ENCODE results near the gene RABEP1. TPM values are rescaled to one million over a fixed set of nuclear protein-coding genes. Genes with fewer than 3 reads are reported as not detected.

RABEP1 gene
- total and polyA plus RNA-seq, 9 of the 15 experiments (the other 6 are each of a cell fraction or from before 2014, with no cell fraction given) = 8.2 to 38.9 (median 30.3) TPM

DNA sequence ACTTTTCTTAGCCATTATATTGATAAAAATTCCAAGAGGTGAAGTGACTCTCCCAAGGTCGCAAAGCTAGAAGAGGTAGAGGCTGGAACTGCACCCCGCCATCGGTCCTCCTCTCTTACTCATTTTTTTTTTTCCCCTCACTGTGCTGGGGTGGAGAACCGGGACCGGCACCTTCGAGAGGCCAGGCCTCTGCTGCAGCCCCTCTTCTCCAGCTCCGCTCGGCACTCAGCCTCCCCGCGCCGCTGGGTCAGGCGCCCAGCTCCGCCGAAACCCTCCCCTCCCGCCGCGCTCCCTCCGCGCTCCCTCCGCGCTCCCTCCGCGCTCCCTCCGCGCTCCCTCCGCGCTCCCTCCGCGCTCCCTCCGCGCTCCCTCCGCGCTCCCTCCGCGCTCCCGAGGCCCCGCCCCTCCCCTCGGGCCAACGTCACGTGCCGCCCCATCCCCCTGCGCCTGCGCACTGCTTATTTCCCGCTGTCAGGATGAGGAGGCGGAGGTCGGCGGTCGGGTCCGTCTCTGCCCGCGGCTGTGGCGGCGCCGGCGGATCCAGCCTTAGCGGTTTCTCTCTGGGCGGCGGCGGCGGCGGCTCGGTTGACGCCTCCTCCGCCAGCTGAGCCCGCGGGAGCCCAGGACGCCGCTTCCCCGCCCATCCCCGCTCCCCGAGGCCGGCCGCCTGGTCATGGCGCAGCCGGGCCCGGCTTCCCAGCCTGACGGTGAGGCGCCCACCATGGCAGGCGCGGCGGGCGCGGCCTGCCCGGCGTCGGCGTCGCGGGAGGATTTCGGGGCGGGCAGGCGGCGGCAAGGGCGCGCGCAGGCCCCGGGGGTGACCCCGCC lies at the start of gene RABEP1 (continued):
- TF ChIP-seq NRF1 (conservative IDR thresholded peaks at IDR 0.05 in 1 of 2, IDR thresholded peaks at IDR 0.05 in 1 of 2) (peak; percentile 91 to 92), YY1 (IDR thresholded peaks at IDR 0.05; ENCODE audit: borderline replicate concordance in 1 of 3, control insufficient read depth in 1 of 3, extremely low read depth in 1 of 3, insufficient read depth in 3 of 3, insufficient read length in 1 of 3, insufficient replicate concordance in 2 of 3, low read depth in 1 of 3, low read length in 2 of 3) (peak in 1 of 3 experiments; percentile 13), RAD51 (IDR thresholded peaks at IDR 0.05; ENCODE audit: borderline replicate concordance, low read depth) (peak; percentile 84), BDP1 (IDR thresholded peaks at IDR 0.05; ENCODE audit: insufficient read depth, insufficient read length) (no peak), CTBP1 (IDR thresholded peaks at IDR 0.05; ENCODE audit: borderline replicate concordance) (0 out of 2 replicates have a peak, but pooled peaks have one; percentile 32), BCOR (IDR thresholded peaks at IDR 0.05) (peak; percentile 46), RBM17 (IDR thresholded peaks at IDR 0.05; ENCODE audit: borderline replicate concordance, low read depth, low read length) (peak; percentile 90; the same call in 1 of the 2 replicates), TBP (optimal IDR thresholded peaks at IDR 0.05; ENCODE audit: low read depth, low read length) (peak; percentile 74), NR2C2 (CRISPR knock-in tag; IDR thresholded peaks at IDR 0.05) (no peak), NR2C2 (tag; IDR thresholded peaks at IDR 0.05) (peak; percentile 49), POLR2AphosphoS5 (IDR thresholded peaks at IDR 0.05; ENCODE audit: control insufficient read depth, insufficient read depth, low read depth, low read length) (peak; percentile 59), HDAC1 (IDR thresholded peaks at IDR 0.05) (peak in 1 of 2 experiments; percentile 14; a peak in 1 of 4 replicates), MEIS2 (IDR thresholded peaks at IDR 0.05; ENCODE audit: partially characterized antibody) (peak; percentile 53), SREBF2 (CRISPR knock-in tag; IDR thresholded peaks at IDR 0.05) (no peak)
- TF ChIP-seq, protein P1, sequence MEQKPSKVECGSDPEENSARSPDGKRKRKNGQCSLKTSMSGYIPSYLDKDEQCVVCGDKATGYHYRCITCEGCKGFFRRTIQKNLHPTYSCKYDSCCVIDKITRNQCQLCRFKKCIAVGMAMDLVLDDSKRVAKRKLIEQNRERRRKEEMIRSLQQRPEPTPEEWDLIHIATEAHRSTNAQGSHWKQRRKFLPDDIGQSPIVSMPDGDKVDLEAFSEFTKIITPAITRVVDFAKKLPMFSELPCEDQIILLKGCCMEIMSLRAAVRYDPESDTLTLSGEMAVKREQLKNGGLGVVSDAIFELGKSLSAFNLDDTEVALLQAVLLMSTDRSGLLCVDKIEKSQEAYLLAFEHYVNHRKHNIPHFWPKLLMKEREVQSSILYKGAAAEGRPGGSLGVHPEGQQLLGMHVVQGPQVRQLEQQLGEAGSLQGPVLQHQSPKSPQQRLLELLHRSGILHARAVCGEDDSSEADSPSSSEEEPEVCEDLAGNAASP (IDR thresholded peaks at IDR 0.05) = no peak
- TF ChIP-seq, protein P2, sequence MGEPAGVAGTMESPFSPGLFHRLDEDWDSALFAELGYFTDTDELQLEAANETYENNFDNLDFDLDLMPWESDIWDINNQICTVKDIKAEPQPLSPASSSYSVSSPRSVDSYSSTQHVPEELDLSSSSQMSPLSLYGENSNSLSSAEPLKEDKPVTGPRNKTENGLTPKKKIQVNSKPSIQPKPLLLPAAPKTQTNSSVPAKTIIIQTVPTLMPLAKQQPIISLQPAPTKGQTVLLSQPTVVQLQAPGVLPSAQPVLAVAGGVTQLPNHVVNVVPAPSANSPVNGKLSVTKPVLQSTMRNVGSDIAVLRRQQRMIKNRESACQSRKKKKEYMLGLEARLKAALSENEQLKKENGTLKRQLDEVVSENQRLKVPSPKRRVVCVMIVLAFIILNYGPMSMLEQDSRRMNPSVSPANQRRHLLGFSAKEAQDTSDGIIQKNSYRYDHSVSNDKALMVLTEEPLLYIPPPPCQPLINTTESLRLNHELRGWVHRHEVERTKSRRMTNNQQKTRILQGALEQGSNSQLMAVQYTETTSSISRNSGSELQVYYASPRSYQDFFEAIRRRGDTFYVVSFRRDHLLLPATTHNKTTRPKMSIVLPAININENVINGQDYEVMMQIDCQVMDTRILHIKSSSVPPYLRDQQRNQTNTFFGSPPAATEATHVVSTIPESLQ (CRISPR knock-in tag; IDR thresholded peaks at IDR 0.05) = no peak
- TF ChIP-seq, protein P3, sequence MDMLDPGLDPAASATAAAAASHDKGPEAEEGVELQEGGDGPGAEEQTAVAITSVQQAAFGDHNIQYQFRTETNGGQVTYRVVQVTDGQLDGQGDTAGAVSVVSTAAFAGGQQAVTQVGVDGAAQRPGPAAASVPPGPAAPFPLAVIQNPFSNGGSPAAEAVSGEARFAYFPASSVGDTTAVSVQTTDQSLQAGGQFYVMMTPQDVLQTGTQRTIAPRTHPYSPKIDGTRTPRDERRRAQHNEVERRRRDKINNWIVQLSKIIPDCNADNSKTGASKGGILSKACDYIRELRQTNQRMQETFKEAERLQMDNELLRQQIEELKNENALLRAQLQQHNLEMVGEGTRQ (CRISPR knock-in tag; IDR thresholded peaks at IDR 0.05) = peak; percentile 97
- TF ChIP-seq, protein P4, sequence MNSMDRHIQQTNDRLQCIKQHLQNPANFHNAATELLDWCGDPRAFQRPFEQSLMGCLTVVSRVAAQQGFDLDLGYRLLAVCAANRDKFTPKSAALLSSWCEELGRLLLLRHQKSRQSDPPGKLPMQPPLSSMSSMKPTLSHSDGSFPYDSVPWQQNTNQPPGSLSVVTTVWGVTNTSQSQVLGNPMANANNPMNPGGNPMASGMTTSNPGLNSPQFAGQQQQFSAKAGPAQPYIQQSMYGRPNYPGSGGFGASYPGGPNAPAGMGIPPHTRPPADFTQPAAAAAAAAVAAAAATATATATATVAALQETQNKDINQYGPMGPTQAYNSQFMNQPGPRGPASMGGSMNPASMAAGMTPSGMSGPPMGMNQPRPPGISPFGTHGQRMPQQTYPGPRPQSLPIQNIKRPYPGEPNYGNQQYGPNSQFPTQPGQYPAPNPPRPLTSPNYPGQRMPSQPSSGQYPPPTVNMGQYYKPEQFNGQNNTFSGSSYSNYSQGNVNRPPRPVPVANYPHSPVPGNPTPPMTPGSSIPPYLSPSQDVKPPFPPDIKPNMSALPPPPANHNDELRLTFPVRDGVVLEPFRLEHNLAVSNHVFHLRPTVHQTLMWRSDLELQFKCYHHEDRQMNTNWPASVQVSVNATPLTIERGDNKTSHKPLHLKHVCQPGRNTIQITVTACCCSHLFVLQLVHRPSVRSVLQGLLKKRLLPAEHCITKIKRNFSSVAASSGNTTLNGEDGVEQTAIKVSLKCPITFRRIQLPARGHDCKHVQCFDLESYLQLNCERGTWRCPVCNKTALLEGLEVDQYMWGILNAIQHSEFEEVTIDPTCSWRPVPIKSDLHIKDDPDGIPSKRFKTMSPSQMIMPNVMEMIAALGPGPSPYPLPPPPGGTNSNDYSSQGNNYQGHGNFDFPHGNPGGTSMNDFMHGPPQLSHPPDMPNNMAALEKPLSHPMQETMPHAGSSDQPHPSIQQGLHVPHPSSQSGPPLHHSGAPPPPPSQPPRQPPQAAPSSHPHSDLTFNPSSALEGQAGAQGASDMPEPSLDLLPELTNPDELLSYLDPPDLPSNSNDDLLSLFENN (IDR thresholded peaks at IDR 0.05; ENCODE audit: low read depth in 2 of 2, low read length in 2 of 2) = 0 out of 4 replicates have a peak, but pooled peaks of 1 of the 2 experiments have one; percentile 39

Measured in K562 (cell line).